ENCODE data around the gene GPR18.

DNA sequence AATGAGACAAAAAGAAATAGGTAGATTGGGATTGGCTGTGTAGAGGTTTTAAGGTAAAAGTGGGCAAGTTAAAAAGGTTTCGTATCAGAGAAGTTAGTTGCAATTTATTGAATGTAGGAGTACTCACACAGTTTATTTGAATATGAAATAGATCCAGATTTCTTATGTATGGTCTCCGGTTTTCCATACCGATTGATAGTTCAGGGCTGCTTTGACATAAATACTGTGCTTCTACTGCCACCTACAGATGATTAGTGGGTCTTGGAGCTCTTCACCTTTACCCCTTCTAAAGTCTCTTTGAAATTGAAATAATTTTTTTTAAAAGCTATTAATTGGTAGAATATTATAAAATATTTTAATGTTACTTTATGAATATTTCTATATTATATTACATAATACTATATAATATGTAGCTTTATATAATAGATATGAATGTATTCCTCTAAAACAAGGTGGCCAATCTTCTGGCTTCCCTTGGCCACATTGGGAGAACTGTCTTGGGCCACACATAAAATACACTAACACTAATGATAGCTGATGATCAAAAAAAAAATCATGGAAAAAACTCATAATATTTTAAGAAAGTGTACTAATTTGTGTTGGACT lies 7.7 kb upstream of the GPR18 start:
- TF ChIP-seq, protein P1, sequence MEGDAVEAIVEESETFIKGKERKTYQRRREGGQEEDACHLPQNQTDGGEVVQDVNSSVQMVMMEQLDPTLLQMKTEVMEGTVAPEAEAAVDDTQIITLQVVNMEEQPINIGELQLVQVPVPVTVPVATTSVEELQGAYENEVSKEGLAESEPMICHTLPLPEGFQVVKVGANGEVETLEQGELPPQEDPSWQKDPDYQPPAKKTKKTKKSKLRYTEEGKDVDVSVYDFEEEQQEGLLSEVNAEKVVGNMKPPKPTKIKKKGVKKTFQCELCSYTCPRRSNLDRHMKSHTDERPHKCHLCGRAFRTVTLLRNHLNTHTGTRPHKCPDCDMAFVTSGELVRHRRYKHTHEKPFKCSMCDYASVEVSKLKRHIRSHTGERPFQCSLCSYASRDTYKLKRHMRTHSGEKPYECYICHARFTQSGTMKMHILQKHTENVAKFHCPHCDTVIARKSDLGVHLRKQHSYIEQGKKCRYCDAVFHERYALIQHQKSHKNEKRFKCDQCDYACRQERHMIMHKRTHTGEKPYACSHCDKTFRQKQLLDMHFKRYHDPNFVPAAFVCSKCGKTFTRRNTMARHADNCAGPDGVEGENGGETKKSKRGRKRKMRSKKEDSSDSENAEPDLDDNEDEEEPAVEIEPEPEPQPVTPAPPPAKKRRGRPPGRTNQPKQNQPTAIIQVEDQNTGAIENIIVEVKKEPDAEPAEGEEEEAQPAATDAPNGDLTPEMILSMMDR (IDR thresholded peaks at IDR 0.05; ENCODE audit: low read depth, low read length, poor library complexity, severe bottlenecking) = peak; percentile 55
- TF ChIP-seq EZH2phosphoT487 (IDR thresholded peaks at IDR 0.05; ENCODE audit: borderline replicate concordance, low read length) = no peak
